Esophagus squamous epithelium (tissue), 4 donors: ENCODE measurements around the gene CPT1A.

Experiments used
- POLR2A ChIP-seq, 4 donors: fragments of 450-650 bp; IDR thresholded peaks; one replicate each; pipeline ENCODE4 v1.6.1; 2017; ENCODE audit warnings: antibody characterized with exemption in 4 of 4, mild to moderate bottlenecking in 4 of 4, moderate library complexity in 3 of 4
- TF ChIP-seq, protein P1 (sequence below), 6 experiments: fragments of 450-650 bp in 4 of 6; fragments of 200-600 bp in 2 of 6; sonication (generic) in 2 of 6; IDR thresholded peaks; one replicate each; pipeline ENCODE4 v1.5.1; 2016 to 2019; ENCODE audit warnings: antibody characterized with exemption in 6 of 6, mild to moderate bottlenecking in 4 of 6, moderate library complexity in 4 of 6

DNA sequence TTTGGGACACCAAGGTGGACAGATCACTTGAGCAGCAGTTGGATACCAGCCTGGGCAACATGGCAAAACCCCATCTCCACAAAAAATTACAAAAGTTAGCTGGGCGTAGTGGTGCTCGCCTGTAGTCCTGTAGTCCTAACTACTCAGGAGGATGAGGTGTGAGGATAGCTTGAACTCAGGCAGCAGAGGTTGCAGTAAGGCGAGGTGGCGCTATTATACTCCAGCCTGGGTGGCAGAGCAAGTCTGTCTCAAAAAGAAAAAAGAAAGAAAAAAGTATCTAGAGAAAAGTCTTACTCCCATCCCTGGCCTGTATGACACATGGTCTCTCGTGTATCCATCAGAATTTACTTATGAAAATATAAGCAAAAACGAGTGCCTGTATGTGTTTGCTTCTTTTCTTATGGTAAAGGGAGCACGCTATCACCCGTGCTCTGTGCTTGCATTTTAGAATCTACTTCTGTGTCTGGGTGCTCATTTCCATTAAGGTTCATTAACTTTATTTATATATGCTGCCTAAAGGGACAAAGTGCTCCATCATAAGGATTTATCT is 15.4 kb upstream of the CPT1A start:
- TF ChIP-seq POLR2A (IDR thresholded peaks at IDR 0.05) = no peak
- TF ChIP-seq, protein P1, sequence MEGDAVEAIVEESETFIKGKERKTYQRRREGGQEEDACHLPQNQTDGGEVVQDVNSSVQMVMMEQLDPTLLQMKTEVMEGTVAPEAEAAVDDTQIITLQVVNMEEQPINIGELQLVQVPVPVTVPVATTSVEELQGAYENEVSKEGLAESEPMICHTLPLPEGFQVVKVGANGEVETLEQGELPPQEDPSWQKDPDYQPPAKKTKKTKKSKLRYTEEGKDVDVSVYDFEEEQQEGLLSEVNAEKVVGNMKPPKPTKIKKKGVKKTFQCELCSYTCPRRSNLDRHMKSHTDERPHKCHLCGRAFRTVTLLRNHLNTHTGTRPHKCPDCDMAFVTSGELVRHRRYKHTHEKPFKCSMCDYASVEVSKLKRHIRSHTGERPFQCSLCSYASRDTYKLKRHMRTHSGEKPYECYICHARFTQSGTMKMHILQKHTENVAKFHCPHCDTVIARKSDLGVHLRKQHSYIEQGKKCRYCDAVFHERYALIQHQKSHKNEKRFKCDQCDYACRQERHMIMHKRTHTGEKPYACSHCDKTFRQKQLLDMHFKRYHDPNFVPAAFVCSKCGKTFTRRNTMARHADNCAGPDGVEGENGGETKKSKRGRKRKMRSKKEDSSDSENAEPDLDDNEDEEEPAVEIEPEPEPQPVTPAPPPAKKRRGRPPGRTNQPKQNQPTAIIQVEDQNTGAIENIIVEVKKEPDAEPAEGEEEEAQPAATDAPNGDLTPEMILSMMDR (IDR thresholded peaks at IDR 0.05) = no peak
